ENCODE results near the gene RUSC1. TPM values are rescaled to one million over a fixed set of nuclear protein-coding genes. Genes with fewer than 3 reads are reported as not detected.

RUSC1 gene
- total and polyA plus RNA-seq, 11 donors = 14.6 to 28.0 (median 16.3) TPM

DNA sequence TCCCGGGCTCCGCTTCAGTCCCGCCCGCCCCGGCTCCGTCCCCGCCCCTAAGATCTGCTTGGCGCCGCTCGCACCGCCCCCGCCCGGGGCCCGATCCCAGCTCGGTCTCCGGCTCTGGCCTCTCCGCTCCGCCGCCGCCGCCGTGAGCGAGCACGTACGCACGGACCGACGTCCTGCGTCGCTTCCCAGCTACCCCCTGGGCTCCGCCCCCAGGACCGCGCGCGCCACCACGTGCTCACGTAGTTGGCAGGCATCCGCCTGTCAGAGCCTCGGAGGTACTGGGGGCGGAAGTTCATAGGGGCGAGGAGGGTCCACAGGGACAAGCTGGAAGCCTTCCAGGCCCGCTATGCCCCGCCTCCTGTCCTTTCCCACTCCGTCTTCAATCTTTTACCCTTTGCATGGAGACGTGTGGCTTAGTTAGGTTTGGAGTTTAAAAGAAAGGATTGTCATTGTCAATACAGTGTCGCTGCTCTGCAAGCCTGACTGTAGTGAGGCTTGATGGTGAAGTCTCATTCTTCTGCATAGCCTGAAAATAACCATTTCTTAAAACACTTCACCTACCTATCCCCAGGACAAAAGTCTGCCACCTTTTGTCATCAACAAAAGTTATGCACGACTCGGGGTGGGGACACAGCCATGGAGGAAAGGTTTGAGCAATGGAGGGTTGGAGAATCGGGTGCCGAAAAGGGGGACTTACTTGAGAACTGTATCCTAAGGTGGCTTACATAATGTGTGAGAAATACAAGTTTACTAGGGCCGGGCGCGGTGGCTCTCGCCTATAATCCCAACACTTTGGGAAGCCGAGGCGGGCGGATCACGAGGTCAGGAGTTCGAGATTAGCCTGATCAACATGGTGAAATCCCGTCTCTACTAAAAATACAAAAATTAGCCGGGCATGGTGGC is 47.1 kb upstream of the RUSC1 start, which contains the start of gene CLK2:
Gene CLK2, minus strand, starts transcription at position 162 of the 903 bp plus-strand sequence. CDS start 2,527 bp downstream, outside the sequence.
- whole genome bisulfite sequencing, 4 donors = 12 to 34% (median 15%) methylated on average over 26 to 61 of the region's 61 CpGs
- Histone ChIP-seq H3K36me3 (peaks cover 5 to 31% (median 29%) of the 10 kb centered on the region in 9 donors), H3K9me3 (no peaks in the 10 kb centered on the region), H3K4me3 (peak within 1 kb of the TSS; percentile 67 to 94 (median 77)), H3K4me1 (peaks cover 7 to 46% (median 33%) of the 10 kb centered on the region in 12 donors), H3K27me3 (no peaks in the 10 kb centered on the region), H3K27ac (peak within 1 kb of the TSS; percentile 66 to 97 (median 95))
- peak in 1 of 2 donors; percentile 81 for TF ChIP-seq POLR2A (IDR thresholded peaks at IDR 0.05)
- TF ChIP-seq, protein P1, sequence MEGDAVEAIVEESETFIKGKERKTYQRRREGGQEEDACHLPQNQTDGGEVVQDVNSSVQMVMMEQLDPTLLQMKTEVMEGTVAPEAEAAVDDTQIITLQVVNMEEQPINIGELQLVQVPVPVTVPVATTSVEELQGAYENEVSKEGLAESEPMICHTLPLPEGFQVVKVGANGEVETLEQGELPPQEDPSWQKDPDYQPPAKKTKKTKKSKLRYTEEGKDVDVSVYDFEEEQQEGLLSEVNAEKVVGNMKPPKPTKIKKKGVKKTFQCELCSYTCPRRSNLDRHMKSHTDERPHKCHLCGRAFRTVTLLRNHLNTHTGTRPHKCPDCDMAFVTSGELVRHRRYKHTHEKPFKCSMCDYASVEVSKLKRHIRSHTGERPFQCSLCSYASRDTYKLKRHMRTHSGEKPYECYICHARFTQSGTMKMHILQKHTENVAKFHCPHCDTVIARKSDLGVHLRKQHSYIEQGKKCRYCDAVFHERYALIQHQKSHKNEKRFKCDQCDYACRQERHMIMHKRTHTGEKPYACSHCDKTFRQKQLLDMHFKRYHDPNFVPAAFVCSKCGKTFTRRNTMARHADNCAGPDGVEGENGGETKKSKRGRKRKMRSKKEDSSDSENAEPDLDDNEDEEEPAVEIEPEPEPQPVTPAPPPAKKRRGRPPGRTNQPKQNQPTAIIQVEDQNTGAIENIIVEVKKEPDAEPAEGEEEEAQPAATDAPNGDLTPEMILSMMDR (IDR thresholded peaks at IDR 0.05) = no peak
- ATAC-seq (peak; percentile 92 to 96 (median 94)), DNase-seq (peak; percentile 96 to 99 (median 97))
- intact Hi-C loops (cut with DNase I) = loop anchor here in 3 of 10 donors (1.0 to 2.0 kb wide), 3 partner anchors 35 to 51 kb away; partner anchors contain the start of genes FDPS (in 1 of the 3) and RUSC1 (in 1 of the 3)

DNA sequence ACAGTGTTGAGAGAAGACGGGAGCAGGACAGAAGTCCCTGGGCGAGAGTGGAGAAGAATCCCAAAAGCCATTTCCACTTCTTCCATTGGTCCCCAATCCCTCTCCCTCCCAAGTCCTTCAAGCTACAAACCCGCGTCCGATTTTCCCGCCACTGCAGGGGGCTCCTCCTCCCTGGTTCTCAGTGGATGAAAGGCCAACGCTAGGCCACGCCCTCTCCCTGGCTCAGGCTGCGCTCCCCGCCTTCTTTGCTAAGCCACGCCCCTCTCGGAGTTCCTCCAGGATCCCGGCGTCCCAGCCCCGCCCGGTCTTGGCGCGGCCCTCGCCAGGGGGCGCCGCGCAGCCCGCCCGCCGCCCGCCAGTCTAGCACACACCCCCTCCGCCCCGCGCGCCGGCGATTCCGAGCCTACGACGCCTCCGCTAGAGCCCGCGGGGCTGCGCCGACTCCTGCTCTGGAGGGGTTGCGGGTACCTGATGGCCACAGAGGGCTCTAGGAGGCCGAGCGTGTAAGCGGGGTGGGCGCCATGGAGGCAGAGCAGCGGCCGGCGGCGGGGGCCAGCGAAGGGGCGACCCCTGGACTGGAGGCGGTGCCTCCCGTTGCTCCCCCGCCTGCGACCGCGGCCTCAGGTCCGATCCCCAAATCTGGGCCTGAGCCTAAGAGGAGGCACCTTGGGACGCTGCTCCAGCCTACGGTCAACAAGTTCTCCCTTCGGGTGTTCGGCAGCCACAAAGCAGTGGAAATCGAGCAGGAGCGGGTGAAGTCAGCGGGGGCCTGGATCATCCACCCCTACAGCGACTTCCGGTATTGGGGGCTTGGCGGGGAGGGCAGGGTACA is 43.4 kb upstream of the RUSC1 start, which contains the start of gene HCN3:
Gene HCN3, plus strand, starts transcription at position 394 of the 832 bp plus-strand sequence. Its CDS starts 128 bp downstream, at position 522.
- peak; percentile 89 to 94 (median 92) for ATAC-seq
- WGBS, 4 donors = 0 to 1% (median 1%) methylated on average over 40 to 68 of the region's 68 CpGs
- peak in 1 of 2 donors; percentile 25 for TF ChIP-seq POLR2A (IDR thresholded peaks at IDR 0.05)
- TF ChIP-seq, protein P1 (IDR thresholded peaks at IDR 0.05) = peak; percentile 58 to 98 (median 86)
- peak within 1 kb of the TSS; percentile 33 to 82 (median 70) for H3K4me3 ChIP-seq
- peak within 1 kb of the TSS; percentile 16 to 69 (median 52) for H3K27ac ChIP-seq
- H3K9me3 ChIP-seq = no peaks in the 10 kb centered on the region
- peaks cover 4 to 31% (median 21%) of the 10 kb centered on the region in 12 donors for H3K4me1 ChIP-seq
- H3K36me3 ChIP-seq = no peaks in the 10 kb centered on the region
- H3K27me3 ChIP-seq = no peaks in the 10 kb centered on the region
- DNase-seq = peak; percentile 98 to 99 (median 98)
- intact Hi-C loops (cut with DNase I) = loop anchor here in 8 of 10 donors (1.0 to 5.0 kb wide), 4 partner anchors 31 to 46 kb away; partner anchors contain the start of genes RUSC1 (in 6 of the 8) and FDPS (in 4 of the 8)

DNA sequence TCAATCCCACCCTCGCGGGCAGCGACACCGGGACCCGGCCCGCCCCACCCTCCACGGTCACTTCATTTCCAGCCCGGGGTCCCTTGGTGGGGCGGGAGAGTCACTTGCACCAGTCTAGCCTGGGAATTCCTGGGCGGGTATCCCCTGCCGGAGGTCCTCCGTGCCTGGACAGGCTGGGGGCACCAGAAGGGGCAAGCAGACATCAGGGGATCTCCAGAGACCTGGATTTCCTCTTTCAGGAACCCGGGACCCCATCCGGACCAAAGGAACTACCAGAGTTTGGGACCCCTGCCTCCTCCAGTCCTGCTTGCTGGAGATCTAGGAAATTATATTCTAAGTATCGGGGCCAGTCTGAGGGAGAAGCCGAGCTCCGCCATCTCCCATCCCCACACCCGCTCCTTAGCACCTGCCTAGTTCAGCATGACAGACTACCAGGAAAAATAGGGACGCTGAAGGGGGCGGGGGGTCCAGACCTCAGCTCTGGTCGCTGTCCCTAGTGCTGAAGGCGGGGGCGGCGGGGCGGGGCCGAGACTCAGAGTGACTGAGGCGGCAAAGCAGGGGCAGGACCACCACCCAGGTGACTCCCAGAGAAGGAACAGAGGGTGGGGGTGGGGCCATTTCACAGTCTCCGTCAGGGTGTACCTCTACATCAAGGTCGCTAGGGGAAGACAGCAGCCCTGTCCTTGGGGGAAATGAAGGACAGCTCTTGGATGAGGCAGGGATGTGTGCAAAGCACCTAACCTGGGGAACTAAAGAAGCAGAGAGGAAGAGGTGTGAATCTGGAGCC is 42.6 kb upstream of the RUSC1 start:
- TF ChIP-seq, protein P1 (IDR thresholded peaks at IDR 0.05) = peak in 4 of 12 donors; percentile 11 to 18 (median 15)
- no peak for TF ChIP-seq POLR2A (IDR thresholded peaks at IDR 0.05)
- DNase-seq = peak in 4 of 5 donors; percentile 53 to 66 (median 55)
- Histone ChIP-seq H3K4me3 (peak overlapping the region; percentile 33 to 82 (median 70)), H3K36me3 (no peaks in the 10 kb centered on the region), H3K9me3 (no peaks in the 10 kb centered on the region), H3K4me1 (peaks cover 0 to 29% (median 17%) of the 10 kb centered on the region in 12 donors), H3K27me3 (no peaks in the 10 kb centered on the region), H3K27ac (peak overlapping the region in 9 of 12 donors; percentile 16 to 69 (median 53))
- 1 to 2% (median 1%) methylated on average over 13 to 29 of the region's 29 CpGs for WGBS, 4 donors
- peak in 2 of 4 donors; percentile 5 to 15 for ATAC-seq
- intact Hi-C loops (cut with DNase I) = loop anchor here in 8 of 10 donors (1.0 to 5.0 kb wide), 5 partner anchors 27 to 45 kb away; partner anchors contain the start of genes RUSC1 (in 6 of the 8) and FDPS (in 4 of the 8)

Data from heart left ventricle (tissue), 16 donors.